ENCODE data around the gene MYO1E. TPM values are rescaled to one million over a fixed set of nuclear protein-coding genes. Genes with fewer than 3 reads are reported as not detected.

MYO1E gene
- total and polyA plus RNA-seq, 7 experiments from 2014 or later, result 2.3 to 67.1 (median 3.7) TPM; not detected in 2

DNA sequence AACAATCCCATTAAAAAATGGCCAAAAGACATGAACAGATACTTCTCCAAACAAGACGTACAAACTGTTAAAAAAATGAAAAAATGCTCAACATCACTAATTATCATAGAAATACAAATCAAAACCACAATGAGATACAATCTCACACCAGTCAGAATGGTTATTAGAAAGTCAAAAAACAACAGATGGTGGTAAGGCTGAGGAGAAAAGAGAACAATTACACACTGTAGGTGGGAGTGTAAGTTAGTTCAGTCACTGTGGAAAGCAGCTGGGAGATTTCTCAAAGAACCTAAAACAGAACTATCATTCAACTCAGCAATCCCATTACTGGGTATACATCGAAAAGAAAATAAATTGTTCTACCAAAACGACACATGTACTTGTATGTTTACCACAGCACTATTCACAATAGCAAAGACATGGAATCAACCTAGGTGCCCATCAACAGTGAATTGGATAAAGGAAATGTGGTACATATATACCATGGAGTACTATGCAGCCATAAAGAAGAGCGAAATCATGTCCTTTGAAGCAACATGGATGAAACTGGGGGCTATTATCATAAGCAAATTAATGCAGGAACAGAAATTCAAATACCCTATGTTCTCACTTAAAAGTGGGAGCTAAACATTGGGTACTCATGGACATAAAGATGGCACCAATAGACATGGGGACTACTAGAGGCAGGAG lies 51.5 kb downstream of the MYO1E start:
- Mint-ChIP-seq H3K4me1 (peaks cover 0 to 17% (median 6%) of the 10 kb centered on the region in 7 donors), H3K27me3 (peaks cover 0 to 17% (median 0%) of the 10 kb centered on the region in 5 donors), H3K36me3 (peaks cover 0 to 18% (median 0%) of the 10 kb centered on the region in 5 donors), H3K9me3 (peaks cover 0 to 21% (median 0%) of the 10 kb centered on the region in 11 donors), H3K4me3 (no peak overlapping the region), H3K27ac (peak overlapping the region in 2 of 9 donors; percentile 1 to 52)
- Histone ChIP-seq H3K27me3 (ENCODE audit: control insufficient read depth in 2 of 2, insufficient read depth in 2 of 2, low read length in 2 of 2) (no peaks in the 10 kb centered on the region), H3K27ac (ENCODE audit: low read depth, low read length) (no peak overlapping the region), H3K36me3 (ENCODE audit: control insufficient read depth in 2 of 3, insufficient read depth in 3 of 3, low read length in 3 of 3) (no peaks in the 10 kb centered on the region), H3K4me1 (ENCODE audit: control insufficient read depth in 2 of 2, insufficient read depth in 2 of 2, low read length in 2 of 2) (no peaks in the 10 kb centered on the region), H3K9me3 (ENCODE audit: control insufficient read depth in 2 of 3, low read length in 3 of 3) (no peaks in the 10 kb centered on the region), H3K4me3 (ENCODE audit: low read length) (no peak overlapping the region)
- no peak for ATAC-seq
- POLR2A ChIA-PET, result interaction anchor here (0.6 kb wide), 1 partner anchor 51 kb away, joined by 3 read pairs; no protein-coding TSS in a partner anchor
- intact Hi-C loops (cut with micrococcal nuclease), result no loop called here
- no peak for DNase-seq
- CTCF ChIA-PET, result no interaction called here

DNA sequence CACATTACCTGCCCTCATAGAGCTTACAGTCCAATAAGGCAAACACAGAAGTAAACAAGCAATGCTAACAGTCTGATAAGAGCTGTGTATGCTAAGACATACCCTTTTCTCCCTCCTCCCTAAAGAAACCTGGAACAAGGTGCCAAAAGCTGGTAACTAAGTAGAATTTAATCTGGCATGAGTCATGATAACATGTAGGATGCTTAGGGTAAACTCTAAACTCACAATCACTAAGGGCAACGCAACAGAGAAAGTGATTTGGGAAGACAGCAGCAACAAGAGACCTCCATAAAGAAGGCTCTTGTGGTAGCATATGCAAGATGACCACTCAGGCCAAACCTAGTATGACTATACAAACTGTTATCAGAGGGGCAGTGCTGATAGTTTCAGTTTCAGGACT lies 55.5 kb downstream of the MYO1E start:
- Histone ChIP-seq H3K36me3 (ENCODE audit: control insufficient read depth in 2 of 3, insufficient read depth in 3 of 3, low read length in 3 of 3) (no peaks in the 10 kb centered on the region), H3K9me3 (ENCODE audit: control insufficient read depth in 2 of 3, low read length in 3 of 3) (no peaks in the 10 kb centered on the region), H3K27me3 (ENCODE audit: control insufficient read depth in 2 of 2, insufficient read depth in 2 of 2, low read length in 2 of 2) (no peaks in the 10 kb centered on the region), H3K27ac (ENCODE audit: low read depth, low read length) (no peak overlapping the region), H3K4me3 (ENCODE audit: low read length) (no peak overlapping the region), H3K4me1 (ENCODE audit: control insufficient read depth in 2 of 2, insufficient read depth in 2 of 2, low read length in 2 of 2) (no peaks in the 10 kb centered on the region)
- Mint-ChIP-seq H3K27ac (peak overlapping the region in 1 of 9 donors; percentile 42), H3K27me3 (peaks cover 0 to 15% (median under 1%) of the 10 kb centered on the region in 5 donors), H3K4me1 (peaks cover 0 to 13% (median 2%) of the 10 kb centered on the region in 7 donors), H3K36me3 (peaks cover 0 to 18% (median 0%) of the 10 kb centered on the region in 5 donors), H3K4me3 (no peak overlapping the region), H3K9me3 (peaks cover 0 to 21% (median 0%) of the 10 kb centered on the region in 11 donors)
- DNase-seq (no peak), ATAC-seq (no peak)
- intact Hi-C loops (cut with micrococcal nuclease), result no loop called here
- CTCF ChIA-PET, result no interaction called here
- POLR2A ChIA-PET, result interaction anchor here (0.5 kb wide), 1 partner anchor 8 kb away, joined by 4 read pairs; no protein-coding TSS in a partner anchor

DNA sequence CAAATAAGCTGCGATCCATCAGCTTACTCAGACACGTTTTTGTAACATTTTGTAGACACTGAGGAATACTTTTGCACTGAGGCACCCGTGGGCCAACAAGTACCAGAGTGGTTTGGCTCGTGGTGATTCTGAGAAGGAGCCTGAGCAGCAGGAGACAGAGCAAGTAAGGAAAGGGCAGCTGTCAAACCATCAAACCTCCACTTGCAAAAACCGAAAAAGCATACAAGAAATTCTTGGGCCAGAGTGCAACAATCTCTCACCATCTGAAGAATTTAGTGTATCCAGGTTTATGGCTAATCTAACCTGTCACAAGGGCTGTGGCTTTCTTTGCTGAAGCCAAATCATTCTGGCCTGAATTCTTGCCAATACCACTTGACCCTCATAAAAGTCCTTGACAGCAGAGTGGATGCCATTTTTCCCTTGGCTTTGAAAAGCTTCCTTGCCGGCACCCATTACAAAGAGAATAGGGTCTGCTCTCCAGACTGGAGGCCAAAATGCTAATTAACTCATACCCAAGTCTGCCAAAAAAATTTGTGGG lies 56.7 kb downstream of the MYO1E start:
- DNase-seq (no peak), ATAC-seq (no peak)
- ChIA-PET CTCF (interaction anchor here (0.6 kb wide), 1 partner anchor 1057 kb away, joined by 4 read pairs; no protein-coding TSS in a partner anchor), POLR2A (interaction anchor here (0.7 kb wide), 1 partner anchor 114 kb away, joined by 5 read pairs; no protein-coding TSS in a partner anchor)
- Histone ChIP-seq H3K4me1 (ENCODE audit: control insufficient read depth in 2 of 2, insufficient read depth in 2 of 2, low read length in 2 of 2) (no peaks in the 10 kb centered on the region), H3K27ac (ENCODE audit: low read depth, low read length) (no peak overlapping the region), H3K4me3 (ENCODE audit: low read length) (no peak overlapping the region), H3K36me3 (ENCODE audit: control insufficient read depth in 2 of 3, insufficient read depth in 3 of 3, low read length in 3 of 3) (no peaks in the 10 kb centered on the region), H3K9me3 (ENCODE audit: control insufficient read depth in 2 of 3, low read length in 3 of 3) (no peaks in the 10 kb centered on the region), H3K27me3 (ENCODE audit: control insufficient read depth in 2 of 2, insufficient read depth in 2 of 2, low read length in 2 of 2) (no peaks in the 10 kb centered on the region)
- intact Hi-C loops (cut with micrococcal nuclease), result no loop called here
- Mint-ChIP-seq H3K27me3 (peaks cover 0 to 20% (median 6%) of the 10 kb centered on the region in 5 donors), H3K4me1 (peaks cover 0 to 14% (median 0%) of the 10 kb centered on the region in 7 donors), H3K27ac (no peak overlapping the region), H3K4me3 (no peak overlapping the region), H3K36me3 (peaks cover 0 to 13% (median 0%) of the 10 kb centered on the region in 5 donors), H3K9me3 (peaks cover 0 to 15% (median 0%) of the 10 kb centered on the region in 11 donors)

DNA sequence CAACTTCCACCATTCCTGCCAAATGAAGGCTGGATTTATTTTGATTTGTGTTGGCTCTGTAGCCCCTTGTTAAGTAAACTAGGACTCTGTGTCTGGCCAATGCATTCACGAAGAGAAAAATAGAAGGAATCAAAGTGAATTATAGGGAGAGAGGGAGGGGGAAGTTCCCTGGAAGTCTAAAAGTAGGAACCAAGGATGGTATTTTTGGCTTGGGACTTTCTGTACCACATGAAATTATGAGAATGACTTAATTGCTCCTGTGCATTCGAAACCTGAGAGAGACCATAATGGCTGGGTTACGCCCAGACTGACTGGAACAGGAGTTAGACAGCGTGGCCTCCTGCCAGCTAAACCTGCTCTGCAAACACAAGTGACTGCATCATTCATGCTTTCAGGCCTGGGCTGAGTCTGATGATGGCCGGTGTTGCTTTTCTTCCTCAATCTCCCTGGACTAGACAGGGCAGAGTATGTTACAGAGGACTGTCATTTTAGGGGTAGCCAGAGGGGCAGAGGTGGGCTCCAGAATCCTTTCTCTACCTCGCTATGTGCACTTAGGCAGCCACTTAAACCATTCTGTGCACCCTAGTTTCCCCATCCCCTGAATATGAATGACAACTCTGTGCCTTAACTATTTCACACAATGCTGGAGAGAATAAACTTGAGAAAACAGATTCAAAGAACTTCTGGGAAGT lies 58.9 kb downstream of the MYO1E start:
- no peaks in the 10 kb centered on the region for H3K4me1 ChIP-seq (ENCODE audit: control insufficient read depth in 2 of 2, insufficient read depth in 2 of 2, low read length in 2 of 2)
- Mint-ChIP-seq H3K9me3 (peaks cover 0 to 10% (median 0%) of the 10 kb centered on the region in 11 donors), H3K27ac (peak overlapping the region in 1 of 9 donors; percentile 14), H3K27me3 (peaks cover 0 to 11% (median 6%) of the 10 kb centered on the region in 5 donors), H3K4me3 (no peak overlapping the region), H3K36me3 (peaks cover 0 to 7% (median 0%) of the 10 kb centered on the region in 5 donors), H3K4me1 (peaks cover 0 to 8% (median 0%) of the 10 kb centered on the region in 7 donors)
- H3K4me3 ChIP-seq (ENCODE audit: low read length), result no peak overlapping the region
- H3K36me3 ChIP-seq (ENCODE audit: control insufficient read depth in 2 of 3, insufficient read depth in 3 of 3, low read length in 3 of 3), result no peaks in the 10 kb centered on the region
- no peak for DNase-seq
- no peaks in the 10 kb centered on the region for H3K9me3 ChIP-seq (ENCODE audit: control insufficient read depth in 2 of 3, low read length in 3 of 3)
- ChIA-PET CTCF (no interaction called here), POLR2A (no interaction called here)
- intact Hi-C loops (cut with micrococcal nuclease), result no loop called here
- ATAC-seq, result no peak
- no peaks in the 10 kb centered on the region for H3K27me3 ChIP-seq (ENCODE audit: control insufficient read depth in 2 of 2, insufficient read depth in 2 of 2, low read length in 2 of 2)
- H3K27ac ChIP-seq (ENCODE audit: low read depth, low read length), result no peak overlapping the region

DNA sequence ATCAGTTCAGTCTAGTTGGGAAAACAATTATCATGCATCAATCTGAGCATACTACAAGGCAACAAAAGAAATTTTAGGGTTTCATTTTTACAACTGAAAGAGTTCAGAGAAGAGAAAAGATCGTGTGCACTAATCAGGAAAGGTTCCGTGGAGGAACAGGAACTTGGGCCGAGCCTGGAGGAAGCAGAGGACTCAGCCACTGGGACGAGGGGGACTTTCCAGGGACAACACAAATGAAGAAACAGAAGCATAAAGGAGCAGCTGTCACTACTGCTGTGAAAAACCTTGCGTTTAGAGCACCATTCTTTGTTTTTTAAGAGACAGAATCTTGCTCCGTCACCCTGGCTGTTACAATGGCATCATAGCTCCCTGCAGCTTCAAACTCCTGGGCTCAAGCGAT lies 60.5 kb downstream of the MYO1E start:
- Histone ChIP-seq H3K9me3 (ENCODE audit: control insufficient read depth in 2 of 3, low read length in 3 of 3) (no peaks in the 10 kb centered on the region), H3K36me3 (ENCODE audit: control insufficient read depth in 2 of 3, insufficient read depth in 3 of 3, low read length in 3 of 3) (no peaks in the 10 kb centered on the region), H3K4me3 (ENCODE audit: low read length) (no peak overlapping the region), H3K27me3 (ENCODE audit: control insufficient read depth in 2 of 2, insufficient read depth in 2 of 2, low read length in 2 of 2) (no peaks in the 10 kb centered on the region), H3K27ac (ENCODE audit: low read depth, low read length) (no peak overlapping the region), H3K4me1 (ENCODE audit: control insufficient read depth in 2 of 2, insufficient read depth in 2 of 2, low read length in 2 of 2) (no peaks in the 10 kb centered on the region)
- peaks cover 0 to 10% (median 6%) of the 10 kb centered on the region in 5 donors for H3K27me3 Mint-ChIP-seq
- DNase-seq (no peak), ATAC-seq (no peak)
- intact Hi-C loops (cut with micrococcal nuclease), result no loop called here
- peaks cover 0 to 6% (median 0%) of the 10 kb centered on the region in 11 donors for H3K9me3 Mint-ChIP-seq
- no peak overlapping the region for H3K4me3 Mint-ChIP-seq
- peaks cover 0 to 8% (median 0%) of the 10 kb centered on the region in 7 donors for H3K4me1 Mint-ChIP-seq
- peaks cover 0 to 3% (median 0%) of the 10 kb centered on the region in 5 donors for H3K36me3 Mint-ChIP-seq
- POLR2A ChIA-PET, result no interaction called here
- CTCF ChIA-PET, result no interaction called here
- H3K27ac Mint-ChIP-seq, result no peak overlapping the region

DNA sequence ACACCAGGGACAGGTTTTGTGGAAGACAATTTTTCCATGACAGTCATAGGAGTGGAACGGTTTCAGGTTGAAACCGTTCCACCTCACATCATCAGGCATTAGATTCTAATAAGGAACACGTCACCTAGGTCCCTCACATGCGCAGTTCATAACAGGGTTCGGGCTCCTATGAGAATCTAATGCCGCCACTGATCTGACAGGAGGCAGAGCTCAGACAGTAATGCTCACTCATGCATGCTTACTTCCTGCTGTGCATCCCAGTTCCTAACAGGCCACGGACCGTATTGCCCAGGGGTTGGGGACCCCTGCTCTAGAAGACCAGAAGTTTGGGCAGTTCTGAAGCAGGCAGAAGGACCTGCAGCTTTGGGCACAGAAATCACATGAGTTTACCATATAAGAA lies 61.5 kb downstream of the MYO1E start:
- ATAC-seq, result no peak
- no peak for DNase-seq
- Histone ChIP-seq H3K4me3 (ENCODE audit: low read length) (no peak overlapping the region), H3K9me3 (ENCODE audit: control insufficient read depth in 2 of 3, low read length in 3 of 3) (no peaks in the 10 kb centered on the region), H3K36me3 (ENCODE audit: control insufficient read depth in 2 of 3, insufficient read depth in 3 of 3, low read length in 3 of 3) (no peaks in the 10 kb centered on the region), H3K4me1 (ENCODE audit: control insufficient read depth in 2 of 2, insufficient read depth in 2 of 2, low read length in 2 of 2) (no peaks in the 10 kb centered on the region), H3K27me3 (ENCODE audit: control insufficient read depth in 2 of 2, insufficient read depth in 2 of 2, low read length in 2 of 2) (no peaks in the 10 kb centered on the region), H3K27ac (ENCODE audit: low read depth, low read length) (no peak overlapping the region)
- Mint-ChIP-seq H3K9me3 (no peaks in the 10 kb centered on the region), H3K4me1 (peaks cover 0 to 6% (median 0%) of the 10 kb centered on the region in 7 donors), H3K27me3 (peaks cover 0 to 6% (median 5%) of the 10 kb centered on the region in 5 donors), H3K36me3 (peaks cover 0 to 1% (median 0%) of the 10 kb centered on the region in 5 donors), H3K27ac (no peak overlapping the region), H3K4me3 (no peak overlapping the region)
- POLR2A ChIA-PET, result no interaction called here
- CTCF ChIA-PET, result no interaction called here
- intact Hi-C loops (cut with micrococcal nuclease), result no loop called here

Measured in naive thymus-derived CD4-positive, alpha-beta T cell (primary cell).